HL-60 (cell line): Measurements from ENCODE around the gene ARFGEF2.

ENCODE experiments used
- DNase-seq, 2 experiments: peaks; one replicate each; pipeline ENCODE4 v3.0.0-alpha.2; 2010 to 2020; ENCODE audit warnings: low read depth in 1 of 2, low spot score in 1 of 2
- H3K27ac ChIP-seq: fragments of 250-450 bp; sonication (Bioruptor Pico); replicated peaks from 2 replicates; pipeline ENCODE4 v1.5.1; 2020; ENCODE audit warnings: mild to moderate bottlenecking, moderate library complexity
- H3K27me3 ChIP-seq: fragments of 250-450 bp; sonication (Bioruptor Pico); 2 replicates; pipeline ENCODE4 v1.5.1; 2021; ENCODE audit warnings: mild to moderate bottlenecking, moderate library complexity; ENCODE audit not compliant: insufficient read depth, poor library complexity, severe bottlenecking
- H3K4me3 ChIP-seq: replicated peaks from 2 replicates; pipeline ENCODE4 v1.5.1; 2011; ENCODE audit warnings: mild to moderate bottlenecking, control low read depth, low read length; ENCODE audit not compliant: insufficient read depth
- GABPA ChIP-seq: IDR thresholded peaks from 2 replicates; pipeline ENCODE4 v1.6.1; 2012; ENCODE audit warnings: low read depth
- POLR2AphosphoS5 ChIP-seq: IDR thresholded peaks from 2 replicates; pipeline ENCODE4 v1.6.1; 2012; ENCODE audit warnings: low read depth
- SPI1 ChIP-seq: IDR thresholded peaks from 2 replicates; pipeline ENCODE4 v1.6.1; 2012; ENCODE audit warnings: low read depth, mild to moderate bottlenecking, borderline replicate concordance
- TF ChIP-seq, protein P1 (sequence below): IDR thresholded peaks from 2 replicates; pipeline ENCODE4 v1.6.1; 2012; ENCODE audit warnings: low read depth; ENCODE audit not compliant: insufficient replicate concordance
- TF ChIP-seq, protein P2 (sequence below): IDR thresholded peaks from one replicate; pipeline ENCODE4 v1.5.1; 2011; ENCODE audit warnings: low read length, control low read depth, inconsistent platforms; ENCODE audit not compliant: insufficient read depth

ARFGEF2 gene

DNA sequence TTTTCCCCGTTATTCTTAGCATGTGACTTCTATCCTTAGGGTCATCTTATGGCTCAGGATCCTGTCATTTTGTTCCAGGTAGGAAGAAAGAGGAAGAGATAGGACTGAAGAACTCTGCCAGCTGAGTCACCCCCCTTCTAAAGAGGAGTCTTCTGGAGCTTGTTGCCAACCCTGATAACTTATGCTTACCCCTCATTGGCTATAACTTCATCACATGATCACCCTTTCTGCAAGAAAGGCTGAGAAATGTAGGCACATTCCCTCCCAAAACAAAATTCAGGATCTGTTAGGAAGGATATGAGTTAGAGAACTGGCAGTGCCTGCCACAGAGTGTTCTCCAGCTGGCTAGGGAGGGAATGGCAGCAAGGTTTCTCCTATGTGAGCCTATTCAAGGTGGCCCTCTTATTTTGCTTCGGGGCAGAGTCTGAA is 35.6 kb downstream of the ARFGEF2 start:
- Histone ChIP-seq H3K4me3 (no peak overlapping the region), H3K27me3 (no peaks in the 10 kb centered on the region), H3K27ac (no peak overlapping the region)
- TF ChIP-seq SPI1 (no peak), POLR2AphosphoS5 (no peak), GABPA (no peak)
- TF ChIP-seq, protein P1, sequence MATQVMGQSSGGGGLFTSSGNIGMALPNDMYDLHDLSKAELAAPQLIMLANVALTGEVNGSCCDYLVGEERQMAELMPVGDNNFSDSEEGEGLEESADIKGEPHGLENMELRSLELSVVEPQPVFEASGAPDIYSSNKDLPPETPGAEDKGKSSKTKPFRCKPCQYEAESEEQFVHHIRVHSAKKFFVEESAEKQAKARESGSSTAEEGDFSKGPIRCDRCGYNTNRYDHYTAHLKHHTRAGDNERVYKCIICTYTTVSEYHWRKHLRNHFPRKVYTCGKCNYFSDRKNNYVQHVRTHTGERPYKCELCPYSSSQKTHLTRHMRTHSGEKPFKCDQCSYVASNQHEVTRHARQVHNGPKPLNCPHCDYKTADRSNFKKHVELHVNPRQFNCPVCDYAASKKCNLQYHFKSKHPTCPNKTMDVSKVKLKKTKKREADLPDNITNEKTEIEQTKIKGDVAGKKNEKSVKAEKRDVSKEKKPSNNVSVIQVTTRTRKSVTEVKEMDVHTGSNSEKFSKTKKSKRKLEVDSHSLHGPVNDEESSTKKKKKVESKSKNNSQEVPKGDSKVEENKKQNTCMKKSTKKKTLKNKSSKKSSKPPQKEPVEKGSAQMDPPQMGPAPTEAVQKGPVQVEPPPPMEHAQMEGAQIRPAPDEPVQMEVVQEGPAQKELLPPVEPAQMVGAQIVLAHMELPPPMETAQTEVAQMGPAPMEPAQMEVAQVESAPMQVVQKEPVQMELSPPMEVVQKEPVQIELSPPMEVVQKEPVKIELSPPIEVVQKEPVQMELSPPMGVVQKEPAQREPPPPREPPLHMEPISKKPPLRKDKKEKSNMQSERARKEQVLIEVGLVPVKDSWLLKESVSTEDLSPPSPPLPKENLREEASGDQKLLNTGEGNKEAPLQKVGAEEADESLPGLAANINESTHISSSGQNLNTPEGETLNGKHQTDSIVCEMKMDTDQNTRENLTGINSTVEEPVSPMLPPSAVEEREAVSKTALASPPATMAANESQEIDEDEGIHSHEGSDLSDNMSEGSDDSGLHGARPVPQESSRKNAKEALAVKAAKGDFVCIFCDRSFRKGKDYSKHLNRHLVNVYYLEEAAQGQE: no peak
- TF ChIP-seq, protein P2, sequence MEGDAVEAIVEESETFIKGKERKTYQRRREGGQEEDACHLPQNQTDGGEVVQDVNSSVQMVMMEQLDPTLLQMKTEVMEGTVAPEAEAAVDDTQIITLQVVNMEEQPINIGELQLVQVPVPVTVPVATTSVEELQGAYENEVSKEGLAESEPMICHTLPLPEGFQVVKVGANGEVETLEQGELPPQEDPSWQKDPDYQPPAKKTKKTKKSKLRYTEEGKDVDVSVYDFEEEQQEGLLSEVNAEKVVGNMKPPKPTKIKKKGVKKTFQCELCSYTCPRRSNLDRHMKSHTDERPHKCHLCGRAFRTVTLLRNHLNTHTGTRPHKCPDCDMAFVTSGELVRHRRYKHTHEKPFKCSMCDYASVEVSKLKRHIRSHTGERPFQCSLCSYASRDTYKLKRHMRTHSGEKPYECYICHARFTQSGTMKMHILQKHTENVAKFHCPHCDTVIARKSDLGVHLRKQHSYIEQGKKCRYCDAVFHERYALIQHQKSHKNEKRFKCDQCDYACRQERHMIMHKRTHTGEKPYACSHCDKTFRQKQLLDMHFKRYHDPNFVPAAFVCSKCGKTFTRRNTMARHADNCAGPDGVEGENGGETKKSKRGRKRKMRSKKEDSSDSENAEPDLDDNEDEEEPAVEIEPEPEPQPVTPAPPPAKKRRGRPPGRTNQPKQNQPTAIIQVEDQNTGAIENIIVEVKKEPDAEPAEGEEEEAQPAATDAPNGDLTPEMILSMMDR: no peak
- no peak for DNase-seq

DNA sequence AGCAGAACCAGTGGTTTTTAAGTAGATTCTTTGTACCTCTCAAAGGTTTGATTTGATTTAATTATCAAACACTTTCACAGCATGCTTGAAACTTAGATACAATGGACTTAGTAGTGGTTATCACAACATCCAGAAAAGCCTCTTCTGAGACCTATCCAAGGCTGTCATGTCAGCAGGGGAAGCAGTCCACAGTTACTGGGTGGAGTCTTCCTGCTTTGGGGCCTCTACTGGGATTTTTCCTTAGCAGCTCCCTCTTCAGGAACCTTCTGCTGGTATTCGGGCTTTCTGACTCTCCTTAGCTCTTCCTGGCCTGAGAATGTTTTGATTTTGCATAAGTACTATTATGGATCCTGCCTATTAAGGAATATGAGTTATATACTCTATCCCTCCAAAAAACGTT is 36.0 kb downstream of the ARFGEF2 start:
- no peaks in the 10 kb centered on the region for H3K27me3 ChIP-seq
- TF ChIP-seq, protein P2: no peak
- TF ChIP-seq GABPA: no peak
- TF ChIP-seq, protein P1: no peak
- TF ChIP-seq SPI1: no peak
- no peak for TF ChIP-seq POLR2AphosphoS5
- no peak overlapping the region for H3K4me3 ChIP-seq
- DNase-seq: no peak
- no peak overlapping the region for H3K27ac ChIP-seq

DNA sequence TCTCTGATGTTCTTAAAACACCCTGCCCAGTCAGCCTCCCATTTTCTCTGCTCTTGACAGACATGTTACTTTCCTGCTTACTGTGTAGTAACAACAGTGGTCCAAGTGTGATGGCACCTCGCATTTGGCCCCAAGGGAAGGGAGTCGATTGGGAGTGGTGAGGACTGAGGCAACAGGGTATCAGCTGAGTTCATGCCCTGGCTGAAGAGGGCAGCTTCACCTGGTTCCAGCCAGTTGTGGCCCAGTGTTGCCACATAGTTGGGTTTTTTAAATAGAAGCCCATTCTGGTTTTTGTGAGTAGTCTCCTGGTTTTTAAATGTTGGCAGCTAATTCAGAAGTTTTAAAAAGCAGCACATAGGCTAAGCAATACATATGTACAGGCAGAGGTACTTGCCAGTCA is 37.2 kb downstream of the ARFGEF2 start:
- TF ChIP-seq, protein P1: no peak
- TF ChIP-seq, protein P2: no peak
- Histone ChIP-seq H3K4me3 (no peak overlapping the region), H3K27me3 (no peaks in the 10 kb centered on the region), H3K27ac (no peak overlapping the region; the same call in 1 of the 2 replicates)
- no peak for DNase-seq
